ENCODE data around the gene NUDT8.

GRCh38 chr11:67613960-67614715 lies 15.6 kb downstream of the NUDT8 start:
- TF ChIP-seq, protein P1, sequence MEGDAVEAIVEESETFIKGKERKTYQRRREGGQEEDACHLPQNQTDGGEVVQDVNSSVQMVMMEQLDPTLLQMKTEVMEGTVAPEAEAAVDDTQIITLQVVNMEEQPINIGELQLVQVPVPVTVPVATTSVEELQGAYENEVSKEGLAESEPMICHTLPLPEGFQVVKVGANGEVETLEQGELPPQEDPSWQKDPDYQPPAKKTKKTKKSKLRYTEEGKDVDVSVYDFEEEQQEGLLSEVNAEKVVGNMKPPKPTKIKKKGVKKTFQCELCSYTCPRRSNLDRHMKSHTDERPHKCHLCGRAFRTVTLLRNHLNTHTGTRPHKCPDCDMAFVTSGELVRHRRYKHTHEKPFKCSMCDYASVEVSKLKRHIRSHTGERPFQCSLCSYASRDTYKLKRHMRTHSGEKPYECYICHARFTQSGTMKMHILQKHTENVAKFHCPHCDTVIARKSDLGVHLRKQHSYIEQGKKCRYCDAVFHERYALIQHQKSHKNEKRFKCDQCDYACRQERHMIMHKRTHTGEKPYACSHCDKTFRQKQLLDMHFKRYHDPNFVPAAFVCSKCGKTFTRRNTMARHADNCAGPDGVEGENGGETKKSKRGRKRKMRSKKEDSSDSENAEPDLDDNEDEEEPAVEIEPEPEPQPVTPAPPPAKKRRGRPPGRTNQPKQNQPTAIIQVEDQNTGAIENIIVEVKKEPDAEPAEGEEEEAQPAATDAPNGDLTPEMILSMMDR (IDR thresholded peaks at IDR 0.05): peak; percentile 71
- TF ChIP-seq CHD2 (IDR thresholded peaks at IDR 0.05; ENCODE audit: low read length, partially characterized antibody): no peak
- TF ChIP-seq POLR2AphosphoS5 (IDR thresholded peaks at IDR 0.05; ENCODE audit: low read depth, low read length): no peak

All from SK-N-SH (cell line).